NCI-H510A (cell line): ENCODE measurements around the gene ZDHHC5.
A peak's percentile ranks its signal among the peaks of the same experiment; 100 is the strongest.

Source experiments
- DNase-seq: peaks from one replicate; lab custom pipeline; 2025; lab: John Stamatoyannopoulos, UW

ZDHHC5 gene, protein sequence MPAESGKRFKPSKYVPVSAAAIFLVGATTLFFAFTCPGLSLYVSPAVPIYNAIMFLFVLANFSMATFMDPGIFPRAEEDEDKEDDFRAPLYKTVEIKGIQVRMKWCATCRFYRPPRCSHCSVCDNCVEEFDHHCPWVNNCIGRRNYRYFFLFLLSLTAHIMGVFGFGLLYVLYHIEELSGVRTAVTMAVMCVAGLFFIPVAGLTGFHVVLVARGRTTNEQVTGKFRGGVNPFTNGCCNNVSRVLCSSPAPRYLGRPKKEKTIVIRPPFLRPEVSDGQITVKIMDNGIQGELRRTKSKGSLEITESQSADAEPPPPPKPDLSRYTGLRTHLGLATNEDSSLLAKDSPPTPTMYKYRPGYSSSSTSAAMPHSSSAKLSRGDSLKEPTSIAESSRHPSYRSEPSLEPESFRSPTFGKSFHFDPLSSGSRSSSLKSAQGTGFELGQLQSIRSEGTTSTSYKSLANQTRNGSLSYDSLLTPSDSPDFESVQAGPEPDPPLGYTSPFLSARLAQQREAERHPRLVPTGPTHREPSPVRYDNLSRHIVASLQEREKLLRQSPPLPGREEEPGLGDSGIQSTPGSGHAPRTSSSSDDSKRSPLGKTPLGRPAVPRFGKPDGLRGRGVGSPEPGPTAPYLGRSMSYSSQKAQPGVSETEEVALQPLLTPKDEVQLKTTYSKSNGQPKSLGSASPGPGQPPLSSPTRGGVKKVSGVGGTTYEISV

GRCh38 chr11:57667736-57668433 lies at the start of gene ZDHHC5:
Gene ZDHHC5 (plus strand): TSS chr11:57668114. CDS start chr11:57673091, 4,977 bp downstream.
- DNase-seq, result peak; percentile 96

DNA sequence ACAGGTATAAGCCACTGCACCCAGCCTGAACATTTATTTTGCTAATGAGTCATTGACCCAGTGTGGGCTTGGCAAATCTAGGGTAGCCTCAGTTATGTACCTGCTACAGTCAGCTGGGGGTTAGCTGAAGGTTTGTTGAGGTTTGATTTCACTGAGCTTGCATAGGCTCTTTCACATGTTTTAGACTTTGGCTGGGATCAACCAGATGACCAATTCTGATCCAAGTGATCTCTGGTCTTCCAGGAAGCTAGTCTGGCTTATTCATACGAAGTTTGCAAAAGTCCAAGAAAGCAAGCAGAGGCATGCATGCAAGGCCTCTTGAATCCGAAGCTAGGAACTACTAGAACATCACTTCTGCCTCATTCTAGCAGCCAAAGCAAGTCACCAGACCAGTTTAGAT lies 49.5 kb upstream of the ZDHHC5 start:
- DNase-seq, result no peak

DNA sequence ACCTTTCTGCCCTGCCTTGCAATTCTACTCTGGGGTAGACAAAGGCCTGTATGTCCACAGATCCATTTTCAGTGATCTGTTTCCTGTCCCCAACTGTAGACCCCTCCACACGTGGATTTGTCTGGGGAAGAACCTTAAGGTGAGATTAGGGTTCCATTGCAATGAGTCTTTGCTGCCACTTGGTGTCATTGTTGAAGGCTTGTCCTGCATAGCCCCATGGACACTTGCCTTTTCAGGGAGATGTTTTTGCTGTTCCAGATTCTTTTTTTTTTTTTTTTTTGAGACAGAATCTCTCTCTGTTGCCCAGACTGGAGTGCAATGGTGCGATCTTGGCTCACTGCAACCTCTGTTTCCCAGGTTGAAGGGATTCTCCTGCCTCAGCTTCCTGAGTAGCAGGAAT lies 48.6 kb upstream of the ZDHHC5 start:
- DNase-seq, result no peak

DNA sequence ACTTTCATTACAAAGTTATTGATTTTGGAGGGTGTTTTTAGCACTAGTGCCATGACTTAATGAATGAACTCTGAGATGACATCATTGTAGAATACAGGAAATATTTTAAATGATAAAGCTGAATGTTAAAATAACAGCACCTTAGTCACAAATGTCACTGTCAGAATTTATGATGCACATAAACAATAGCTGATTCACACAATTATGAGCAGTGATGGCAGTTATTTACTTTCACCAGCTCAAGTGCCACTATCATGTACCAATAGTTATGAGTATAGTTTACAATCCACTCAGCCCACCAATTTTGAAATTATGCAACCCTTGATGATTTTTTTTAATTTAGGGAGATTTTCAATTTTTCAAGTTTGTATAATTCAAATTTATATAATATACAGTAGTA lies 47.4 kb upstream of the ZDHHC5 start:
- DNase-seq, result no peak

DNA sequence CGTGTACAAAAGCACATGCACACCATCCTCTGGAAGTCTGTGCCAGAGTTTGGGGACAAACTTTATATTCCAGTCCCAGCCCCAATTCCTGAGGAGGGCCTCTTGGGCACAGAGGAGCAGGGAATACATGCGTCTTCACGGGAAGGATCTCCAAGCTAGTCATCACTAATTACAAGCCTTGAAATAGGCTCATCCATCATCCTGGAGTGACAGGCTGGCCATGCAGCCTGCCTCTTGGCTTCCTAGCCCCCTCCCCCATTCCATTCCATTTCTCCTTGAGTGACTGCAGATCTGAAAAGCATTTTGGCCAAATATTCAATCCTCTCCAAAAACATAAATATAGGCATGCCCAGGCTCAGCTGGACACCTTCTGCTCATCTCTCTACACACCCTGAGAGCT lies 45.7 kb upstream of the ZDHHC5 start:
- no peak for DNase-seq

DNA sequence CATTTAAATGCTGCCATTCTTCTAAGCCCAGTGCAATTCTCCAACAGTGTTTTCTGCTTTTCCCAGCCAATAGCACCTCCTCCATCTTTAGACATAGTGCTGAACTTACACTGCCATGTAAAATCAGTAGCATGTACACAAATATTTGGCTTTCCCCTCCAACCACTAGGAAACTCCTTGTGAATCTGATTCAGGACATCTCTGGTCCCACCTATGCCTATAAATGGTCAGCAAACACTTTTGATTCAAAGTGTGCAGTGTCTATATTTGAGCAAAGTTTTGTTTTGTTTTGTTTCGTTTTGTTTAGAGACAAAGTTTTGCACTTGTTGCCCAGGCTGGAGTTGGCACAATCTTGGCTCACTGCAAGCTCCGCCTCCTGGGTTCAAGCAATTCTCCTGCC lies 43.0 kb upstream of the ZDHHC5 start:
- no peak for DNase-seq

DNA sequence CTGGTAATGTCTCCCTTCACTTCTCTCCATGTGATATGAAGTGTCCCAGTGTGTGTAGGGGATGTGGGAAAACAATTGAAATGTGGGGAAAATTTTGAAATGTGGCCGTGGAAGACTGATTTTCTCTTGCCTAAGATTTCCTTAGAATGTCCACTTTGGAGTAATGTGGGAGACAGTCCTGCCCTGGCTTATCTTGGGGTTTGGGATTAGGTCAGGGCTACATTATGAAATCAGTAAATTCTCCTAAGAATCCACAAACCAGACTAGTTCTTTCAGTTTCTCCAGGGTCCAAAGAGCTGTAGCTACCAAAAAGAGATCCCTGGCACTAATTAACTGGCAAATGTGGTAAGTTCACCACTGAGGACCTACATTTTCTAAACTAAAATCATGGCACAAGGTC lies 41.0 kb upstream of the ZDHHC5 start:
- no peak for DNase-seq

- no peak for DNase-seq
These were observed 37.7 kb upstream of the ZDHHC5 start for GRCh38 chr11:57630171-57630570.

GRCh38 chr11:57632116-57632515 lies 35.8 kb upstream of the ZDHHC5 start:
- no peak for DNase-seq

- DNase-seq, result no peak
These were observed 34.4 kb upstream of the ZDHHC5 start for GRCh38 chr11:57633394-57634070.

GRCh38 chr11:57634311-57634710 lies 33.6 kb upstream of the ZDHHC5 start:
- DNase-seq, result no peak

DNA sequence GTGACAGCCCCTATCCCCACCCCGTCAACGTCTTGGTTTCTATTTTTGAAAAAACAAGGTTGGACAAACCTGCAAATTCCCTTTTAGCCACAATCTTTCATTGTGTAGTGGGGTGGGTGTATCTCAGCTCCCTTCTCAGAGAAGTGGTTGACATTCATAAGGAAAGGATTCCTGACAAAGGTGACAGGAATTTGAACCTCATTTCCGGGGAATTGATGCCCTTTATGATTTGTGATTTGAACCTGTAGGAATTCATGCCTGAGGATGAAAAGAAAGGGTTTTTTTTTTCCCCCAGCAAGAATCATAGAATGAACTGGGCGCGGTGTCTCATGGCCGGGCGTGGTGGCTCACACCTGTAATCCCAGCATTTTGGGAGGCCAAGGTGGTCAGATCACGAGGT lies 32.7 kb upstream of the ZDHHC5 start:
- DNase-seq, result no peak

GRCh38 chr11:57637626-57638004 lies 30.3 kb upstream of the ZDHHC5 start:
- DNase-seq, result no peak

GRCh38 chr11:57638005-57638781 lies 29.7 kb upstream of the ZDHHC5 start:
- peak; percentile 60 for DNase-seq

GRCh38 chr11:57638811-57639320 lies 29.0 kb upstream of the ZDHHC5 start:
- no peak for DNase-seq

- DNase-seq, result no peak
These were observed 28.4 kb upstream of the ZDHHC5 start for GRCh38 chr11:57639321-57640067.

DNA sequence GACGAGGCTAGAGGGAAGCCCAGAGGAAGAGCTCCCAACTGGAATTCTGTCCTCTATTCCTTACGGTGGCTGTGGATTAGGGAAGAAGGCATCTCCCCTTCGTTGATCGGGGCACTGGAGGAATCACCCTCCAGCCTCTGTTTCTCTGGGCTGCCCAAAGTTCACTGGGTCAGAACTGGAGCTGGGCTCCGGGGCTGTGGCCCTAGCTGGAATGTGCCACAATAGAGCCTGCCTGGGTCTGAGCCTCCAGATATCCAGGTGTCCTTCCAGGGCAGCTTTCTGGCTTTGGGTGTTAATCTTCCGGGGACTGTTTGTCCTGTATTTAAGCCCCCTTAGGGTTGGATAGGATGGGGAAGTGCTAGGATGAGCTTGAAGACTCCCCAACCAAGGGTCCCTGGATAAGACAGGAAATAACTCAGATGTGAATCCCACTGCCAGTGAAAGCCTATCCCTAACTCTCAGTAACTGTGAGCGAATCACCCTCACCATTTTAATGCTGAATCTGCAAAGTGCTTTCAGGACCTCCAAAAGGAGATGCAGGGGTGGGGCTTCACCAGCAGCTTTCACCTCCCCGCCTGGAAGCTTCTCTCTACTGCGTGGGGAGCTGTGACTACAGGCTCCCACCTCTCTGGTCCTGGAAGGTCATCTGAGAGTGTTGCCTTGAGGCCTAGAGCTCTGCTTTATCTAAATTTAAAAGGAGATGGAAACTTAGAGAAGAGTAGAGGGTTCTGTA lies 27.7 kb upstream of the ZDHHC5 start:
- no peak for DNase-seq

DNA sequence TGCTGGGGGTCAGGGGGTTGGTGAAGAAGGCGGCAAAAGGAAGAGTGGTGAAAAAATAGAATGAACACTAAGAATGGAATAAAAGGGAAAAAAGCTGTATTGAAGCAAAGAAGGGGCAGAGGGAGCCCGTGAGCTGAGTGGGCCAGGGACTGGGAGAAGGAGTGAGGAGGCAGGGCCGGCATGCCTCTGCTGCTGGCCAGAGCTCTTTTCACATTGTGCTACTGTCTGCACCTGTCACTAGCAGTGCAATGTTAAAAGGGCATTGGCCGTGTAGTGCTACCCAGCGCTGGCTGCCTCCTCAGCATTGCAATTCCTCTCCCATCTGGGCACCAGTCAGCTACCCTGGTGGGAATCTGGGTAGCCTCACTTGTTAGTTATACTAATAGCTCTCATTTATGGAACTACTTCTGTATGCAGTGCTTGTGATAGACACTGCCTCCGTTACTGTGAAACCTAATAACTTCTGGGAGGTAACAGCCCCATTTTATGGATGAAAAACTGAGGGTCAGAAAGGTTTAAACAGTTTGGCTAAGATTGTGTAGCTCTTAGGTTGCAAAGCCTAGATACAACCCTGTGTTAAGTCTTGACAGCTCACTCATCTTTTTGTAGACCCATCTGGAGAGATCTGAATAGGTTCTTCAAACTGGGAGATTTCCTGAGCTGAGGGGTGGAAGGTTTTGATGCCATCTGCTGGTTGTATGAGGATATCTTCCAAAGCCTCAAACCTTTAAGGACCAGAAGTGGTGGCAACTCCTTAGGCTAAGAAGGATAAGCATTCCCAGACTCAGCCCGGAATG lies 26.7 kb upstream of the ZDHHC5 start:
- DNase-seq, result no peak

- no peak for DNase-seq
These were observed 24.1 kb upstream of the ZDHHC5 start for GRCh38 chr11:57643802-57644201.
